Endothelial cell of umbilical vein (primary cell): Measurements from ENCODE around the gene FOXRED2. TPM values are rescaled to one million over a fixed set of nuclear protein-coding genes. Genes with fewer than 3 reads are reported as not detected.
A peak's percentile ranks its signal among the peaks of the same experiment; 100 is the strongest.

Experiments
- BruUV-seq: library from RNA; stranded (reverse); fragments of 400-500 nt; replicated peaks from 2 replicates; lab custom pipeline; 2021; lab: Mats Ljungman, UMichigan
- CTCF ChIA-PET: fragments of 300-600, 350-600 bp; sonication (Branson Sonifier 250); formaldehyde crosslinking; loops from one replicate; lab custom pipeline; 2021; ENCODE audit warnings: antibody characterized with exemption, inconsistent platforms; lab: Charles Lee
- POLR2A ChIA-PET: fragments of 300-600, 350-600 bp; sonication (Branson Sonifier 250); formaldehyde crosslinking; loops from one replicate; lab custom pipeline; 2021; ENCODE audit warnings: antibody characterized with exemption, inconsistent platforms; lab: Charles Lee
- DNase-seq: peaks from one replicate; pipeline ENCODE4 v3.0.0-alpha.2; 2011; ENCODE audit warnings: low read depth, low spot score
- FAIRE-seq: peaks from 2 replicates; lab custom pipeline; 2011; peaks lifted over from hg19 to GRCh38; lab: Jason Lieb, UNC
- H2AFZ ChIP-seq: 2 replicates; pipeline ENCODE4 v1.6.0; 2012; ENCODE audit warnings: low read depth, low read length, control low read depth, inconsistent platforms
- H3K27ac ChIP-seq: 2 replicates; pipeline ENCODE4 v1.5.1; 2011; ENCODE audit warnings: low read depth, mild to moderate bottlenecking, control low read depth, low read length, moderate library complexity; ENCODE audit not compliant: insufficient read depth
- H3K27me3 ChIP-seq, 2 experiments: 2 replicates each; pipeline versions ENCODE4 v1.6.0 to v1.6.1; 2011; ENCODE audit warnings: low read length in 2 of 2, mixed read lengths in 1 of 2; ENCODE audit not compliant: control insufficient read depth in 2 of 2, insufficient read depth in 2 of 2
- H3K36me3 ChIP-seq, 2 experiments: 2 replicates in 1 of 2; 3 replicates in 1 of 2; pipeline ENCODE4 v1.5.1; 2011; ENCODE audit warnings: low read length in 2 of 2, mild to moderate bottlenecking in 1 of 2, moderate library complexity in 1 of 2; ENCODE audit not compliant: control insufficient read depth in 2 of 2, insufficient read depth in 2 of 2; ENCODE audit errors: extremely low read depth in 1 of 2
- H3K4me1 ChIP-seq: 3 replicates; pipeline ENCODE4 v1.5.1; 2011; ENCODE audit warnings: mild to moderate bottlenecking, low read length; ENCODE audit not compliant: control insufficient read depth, insufficient read depth; ENCODE audit errors: extremely low read depth
- H3K4me2 ChIP-seq: 2 replicates; pipeline ENCODE4 v1.6.1; 2011; ENCODE audit warnings: low read length, control low read depth, mixed read lengths; ENCODE audit not compliant: insufficient read depth
- H3K4me3 ChIP-seq, 3 experiments: fragments of 200-600 bp in 1 of 3; sonication (generic), shearing (Covaris generic) in 1 of 3; replicated peaks in 1 of 3; 2 replicates each; pipeline ENCODE4 v1.5.1; 2011 to 2016; ENCODE audit warnings: control low read depth in 3 of 3, low read length in 3 of 3, mild to moderate bottlenecking in 2 of 3, inconsistent platforms in 1 of 3, low read depth in 1 of 3, moderate library complexity in 1 of 3; ENCODE audit not compliant: insufficient read depth in 1 of 3
- H3K79me2 ChIP-seq: 2 replicates; pipeline ENCODE4 v1.6.0; 2012; ENCODE audit warnings: low read length, inconsistent platforms; ENCODE audit not compliant: control insufficient read depth, insufficient read depth
- H3K9ac ChIP-seq: replicated peaks from 2 replicates; pipeline ENCODE3; 2011; ENCODE audit warnings: low read length, control low read depth; ENCODE audit not compliant: insufficient read depth; ENCODE audit errors: extremely low read depth
- H3K9me1 ChIP-seq: replicated peaks from 3 replicates; pipeline ENCODE4 v1.6.0; 2011; ENCODE audit warnings: mild to moderate bottlenecking, low read length; ENCODE audit not compliant: control insufficient read depth, insufficient read depth; ENCODE audit errors: extremely low read depth
- H3K9me3 ChIP-seq: replicated peaks from 2 replicates; pipeline ENCODE4 v1.5.1; 2012; ENCODE audit warnings: low read length, inconsistent platforms; ENCODE audit not compliant: control insufficient read depth, insufficient read depth
- H4K20me1 ChIP-seq: replicated peaks from 2 replicates; pipeline ENCODE3; 2011; ENCODE audit warnings: mild to moderate bottlenecking, low read length; ENCODE audit not compliant: control insufficient read depth, insufficient read depth; ENCODE audit errors: extremely low read depth
- EZH2 ChIP-seq: IDR thresholded peaks from 2 replicates; pipeline ENCODE4 v1.6.1; 2012; ENCODE audit warnings: borderline replicate concordance, low read depth, mild to moderate bottlenecking, moderate library complexity, low read length, inconsistent platforms; ENCODE audit not compliant: severe bottlenecking
- FOS ChIP-seq: IDR thresholded peaks from 2 replicates; pipeline ENCODE4 v1.6.1; 2011; ENCODE audit warnings: mild to moderate bottlenecking, low read length, moderate library complexity, borderline replicate concordance; ENCODE audit not compliant: insufficient read depth
- GATA2 ChIP-seq: IDR thresholded peaks from 2 replicates; pipeline ENCODE4 v1.7.0; 2011; ENCODE audit warnings: low read depth, mild to moderate bottlenecking, moderate library complexity, mixed read lengths, low read length; ENCODE audit not compliant: insufficient read length, insufficient read depth
- JUN ChIP-seq: IDR thresholded peaks from 2 replicates; pipeline ENCODE4 v1.6.1; 2011; ENCODE audit warnings: borderline replicate concordance, low read depth; ENCODE audit not compliant: insufficient read length, insufficient read depth
- MYC ChIP-seq: IDR thresholded peaks from one replicate; pipeline ENCODE4 v1.6.1; 2011; ENCODE audit warnings: mild to moderate bottlenecking, low read depth, low read length
- POLR2A ChIP-seq: IDR thresholded peaks from 2 replicates; pipeline ENCODE4 v1.6.1; 2012; ENCODE audit warnings: low read depth, mild to moderate bottlenecking, control low read depth, low read length
- POLR2AphosphoS5 ChIP-seq: IDR thresholded peaks from 2 replicates; pipeline ENCODE4 v1.6.1; 2012; ENCODE audit warnings: low read depth, mild to moderate bottlenecking, control low read depth, low read length, moderate library complexity; ENCODE audit not compliant: insufficient read depth
- dilution Hi-C: fragments of 300-500 bp; cut with MboI; formaldehyde crosslinking; loops from one replicate; pipeline ENCODE4 v1.15.0; 2019; ENCODE audit warnings: low sequenced_read_pairs; ENCODE audit not compliant: extremely low pct_ligation_motif_present
- intact Hi-C: fragments of 100-400 bp; cut with micrococcal nuclease; formaldehyde crosslinking; loops from one replicate; pipeline ENCODE4 v1.10.0; 2022
- polyA plus RNA-seq, 4 experiments: library from polyadenylated mRNA; depleted of rRNA in 3 of 4; stranded (reverse) in 3 of 4; unstranded in 1 of 4; fragments of >200 nt; gene quantifications; 2 replicates each; pipeline versions ENCODE4 v1.2.1 to v1.2.3, GENCODE V29; 2011 to 2012; ENCODE audit warnings: missing spikeins in 1 of 4
- total RNA-seq: library from RNA; stranded (reverse); gene quantifications from 2 replicates; pipeline ENCODE4 v1.2.3, GENCODE V29; 2021
- TF ChIP-seq, protein P1 (sequence below): IDR thresholded peaks from 2 replicates; pipeline ENCODE4 v1.6.1; 2011; ENCODE audit not compliant: insufficient read depth, insufficient read length
- TF ChIP-seq, protein P2 (sequence below), 2 donors: IDR thresholded peaks; 1 replicate in 1 of 2; 2 replicates in 1 of 2; pipeline ENCODE4 v1.5.1; 2011; ENCODE audit warnings: low read length in 2 of 2, mild to moderate bottlenecking in 2 of 2, moderate library complexity in 2 of 2, control low read depth in 1 of 2, inconsistent platforms in 1 of 2, low read depth in 1 of 2; ENCODE audit not compliant: insufficient read depth in 1 of 2; ENCODE audit errors: extremely low read depth in 1 of 2

FOXRED2 gene
- total and polyA plus RNA-seq, 2 donors (not counting 3 experiments of a cell fraction or from before 2014, with no cell fraction given): 8.4 to 20.4 TPM

DNA sequence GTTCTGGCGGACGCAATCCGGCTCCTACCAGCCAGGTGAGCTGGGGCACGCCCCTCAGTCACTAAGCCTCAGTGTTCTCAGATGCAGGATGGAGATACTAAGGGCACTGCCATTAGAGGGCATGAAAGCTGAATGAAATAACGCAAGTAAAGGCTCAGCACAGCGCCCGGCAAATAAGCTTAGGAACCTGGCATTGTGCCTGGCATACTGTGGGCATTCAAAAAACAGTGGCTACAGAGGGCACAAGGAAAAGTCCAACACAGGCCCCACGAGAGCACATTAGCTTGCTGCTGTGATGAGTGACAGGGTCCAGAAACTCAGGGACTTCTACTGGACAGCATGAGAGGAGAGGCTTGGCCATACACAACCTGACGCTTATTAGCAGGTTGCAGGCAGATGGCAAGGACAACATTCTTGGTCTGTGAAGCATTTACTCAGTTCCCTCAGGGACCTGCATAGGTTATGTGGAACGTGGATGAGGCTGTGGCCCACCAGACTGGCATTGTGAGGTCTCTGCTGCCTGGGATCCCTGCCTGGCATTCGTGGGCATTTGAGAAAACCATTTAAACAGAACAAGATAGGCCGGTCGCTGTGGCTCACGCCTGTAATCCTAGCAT, 37.6 kb downstream of the FOXRED2 start:
- peaks cover 0 to 11% of the 10 kb centered on the region in 2 experiments for H3K36me3 ChIP-seq
- intact Hi-C loops: loop anchor here (5.0 kb wide), 1 partner anchor 102 kb away; no protein-coding TSS in a partner anchor
- H3K79me2 ChIP-seq: peaks cover 5% of the 10 kb centered on the region
- no TSS peak for BruUV-seq
- no peak overlapping the region for H3K9ac ChIP-seq
- no peaks in the 10 kb centered on the region for H3K9me3 ChIP-seq
- DNase-seq: no peak
- H3K27me3 ChIP-seq: no peaks in the 10 kb centered on the region
- TF ChIP-seq JUN (no peak), POLR2A (no peak), EZH2 (no peak), MYC (no peak), FOS (no peak), GATA2 (no peak), POLR2AphosphoS5 (no peak)
- TF ChIP-seq, protein P1, sequence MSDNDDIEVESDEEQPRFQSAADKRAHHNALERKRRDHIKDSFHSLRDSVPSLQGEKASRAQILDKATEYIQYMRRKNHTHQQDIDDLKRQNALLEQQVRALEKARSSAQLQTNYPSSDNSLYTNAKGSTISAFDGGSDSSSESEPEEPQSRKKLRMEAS: no peak
- TF ChIP-seq, protein P2, sequence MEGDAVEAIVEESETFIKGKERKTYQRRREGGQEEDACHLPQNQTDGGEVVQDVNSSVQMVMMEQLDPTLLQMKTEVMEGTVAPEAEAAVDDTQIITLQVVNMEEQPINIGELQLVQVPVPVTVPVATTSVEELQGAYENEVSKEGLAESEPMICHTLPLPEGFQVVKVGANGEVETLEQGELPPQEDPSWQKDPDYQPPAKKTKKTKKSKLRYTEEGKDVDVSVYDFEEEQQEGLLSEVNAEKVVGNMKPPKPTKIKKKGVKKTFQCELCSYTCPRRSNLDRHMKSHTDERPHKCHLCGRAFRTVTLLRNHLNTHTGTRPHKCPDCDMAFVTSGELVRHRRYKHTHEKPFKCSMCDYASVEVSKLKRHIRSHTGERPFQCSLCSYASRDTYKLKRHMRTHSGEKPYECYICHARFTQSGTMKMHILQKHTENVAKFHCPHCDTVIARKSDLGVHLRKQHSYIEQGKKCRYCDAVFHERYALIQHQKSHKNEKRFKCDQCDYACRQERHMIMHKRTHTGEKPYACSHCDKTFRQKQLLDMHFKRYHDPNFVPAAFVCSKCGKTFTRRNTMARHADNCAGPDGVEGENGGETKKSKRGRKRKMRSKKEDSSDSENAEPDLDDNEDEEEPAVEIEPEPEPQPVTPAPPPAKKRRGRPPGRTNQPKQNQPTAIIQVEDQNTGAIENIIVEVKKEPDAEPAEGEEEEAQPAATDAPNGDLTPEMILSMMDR (IDR thresholded peaks at IDR 0.05; ENCODE audit: extremely low read depth in 1 of 2, insufficient read depth in 1 of 2, low read depth in 1 of 2, low read length in 2 of 2): no peak
- peak; percentile 53 for FAIRE-seq
- dilution Hi-C loops: no loop called here
- H3K9me1 ChIP-seq: no peaks in the 10 kb centered on the region
- CTCF ChIA-PET: interaction anchor here (0.9 to 5.3 kb wide), 9 partner anchors 81 to 169 kb away, joined by 3 to 68 read pairs (median 28); partner anchors contain the start of gene MYH9
- no peak overlapping the region for H3K4me3 ChIP-seq
- no peak overlapping the region for H2AFZ ChIP-seq
- POLR2A ChIA-PET: interaction anchor here (2.0 kb wide), 1 partner anchor 138 kb away, joined by 4 read pairs; no protein-coding TSS in a partner anchor
- H3K4me2 ChIP-seq: no peak overlapping the region
- H3K27ac ChIP-seq: no peak overlapping the region
- no peaks in the 10 kb centered on the region for H4K20me1 ChIP-seq
- H3K4me1 ChIP-seq: peaks cover 47% of the 10 kb centered on the region
